HL-60 (cell line): ENCODE results near the gene CCDC117.

Experiments used
- GABPA ChIP-seq: IDR thresholded peaks from 2 replicates; pipeline ENCODE4 v1.6.1; 2012; ENCODE audit warnings: low read depth
- TF ChIP-seq, protein P1 (sequence below): IDR thresholded peaks from 2 replicates; pipeline ENCODE4 v1.6.1; 2012; ENCODE audit warnings: low read depth; ENCODE audit not compliant: insufficient replicate concordance
- TF ChIP-seq, protein P2 (sequence below): IDR thresholded peaks from one replicate; pipeline ENCODE4 v1.5.1; 2011; ENCODE audit warnings: low read length, control low read depth, inconsistent platforms; ENCODE audit not compliant: insufficient read depth

DNA sequence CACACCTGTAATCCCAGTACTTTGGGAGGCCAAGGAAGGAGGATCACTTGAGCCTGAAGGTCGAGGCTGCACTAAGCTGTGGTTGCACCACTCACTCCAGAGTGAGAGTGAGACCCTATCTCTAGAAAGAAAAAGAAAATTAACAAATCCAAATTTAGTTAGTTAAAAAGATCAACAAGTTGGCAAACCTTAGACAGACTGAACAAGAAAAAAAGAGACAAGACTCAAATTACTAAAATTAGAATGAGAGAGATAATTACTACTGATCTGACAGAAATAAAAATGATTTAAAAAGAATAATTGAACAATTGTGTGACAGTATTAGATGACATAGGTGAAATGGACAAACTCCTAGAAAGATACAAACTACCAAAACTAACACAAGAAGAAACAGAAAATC, 44.5 kb upstream of the CCDC117 start:
- TF ChIP-seq, protein P1, sequence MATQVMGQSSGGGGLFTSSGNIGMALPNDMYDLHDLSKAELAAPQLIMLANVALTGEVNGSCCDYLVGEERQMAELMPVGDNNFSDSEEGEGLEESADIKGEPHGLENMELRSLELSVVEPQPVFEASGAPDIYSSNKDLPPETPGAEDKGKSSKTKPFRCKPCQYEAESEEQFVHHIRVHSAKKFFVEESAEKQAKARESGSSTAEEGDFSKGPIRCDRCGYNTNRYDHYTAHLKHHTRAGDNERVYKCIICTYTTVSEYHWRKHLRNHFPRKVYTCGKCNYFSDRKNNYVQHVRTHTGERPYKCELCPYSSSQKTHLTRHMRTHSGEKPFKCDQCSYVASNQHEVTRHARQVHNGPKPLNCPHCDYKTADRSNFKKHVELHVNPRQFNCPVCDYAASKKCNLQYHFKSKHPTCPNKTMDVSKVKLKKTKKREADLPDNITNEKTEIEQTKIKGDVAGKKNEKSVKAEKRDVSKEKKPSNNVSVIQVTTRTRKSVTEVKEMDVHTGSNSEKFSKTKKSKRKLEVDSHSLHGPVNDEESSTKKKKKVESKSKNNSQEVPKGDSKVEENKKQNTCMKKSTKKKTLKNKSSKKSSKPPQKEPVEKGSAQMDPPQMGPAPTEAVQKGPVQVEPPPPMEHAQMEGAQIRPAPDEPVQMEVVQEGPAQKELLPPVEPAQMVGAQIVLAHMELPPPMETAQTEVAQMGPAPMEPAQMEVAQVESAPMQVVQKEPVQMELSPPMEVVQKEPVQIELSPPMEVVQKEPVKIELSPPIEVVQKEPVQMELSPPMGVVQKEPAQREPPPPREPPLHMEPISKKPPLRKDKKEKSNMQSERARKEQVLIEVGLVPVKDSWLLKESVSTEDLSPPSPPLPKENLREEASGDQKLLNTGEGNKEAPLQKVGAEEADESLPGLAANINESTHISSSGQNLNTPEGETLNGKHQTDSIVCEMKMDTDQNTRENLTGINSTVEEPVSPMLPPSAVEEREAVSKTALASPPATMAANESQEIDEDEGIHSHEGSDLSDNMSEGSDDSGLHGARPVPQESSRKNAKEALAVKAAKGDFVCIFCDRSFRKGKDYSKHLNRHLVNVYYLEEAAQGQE = no peak
- TF ChIP-seq, protein P2, sequence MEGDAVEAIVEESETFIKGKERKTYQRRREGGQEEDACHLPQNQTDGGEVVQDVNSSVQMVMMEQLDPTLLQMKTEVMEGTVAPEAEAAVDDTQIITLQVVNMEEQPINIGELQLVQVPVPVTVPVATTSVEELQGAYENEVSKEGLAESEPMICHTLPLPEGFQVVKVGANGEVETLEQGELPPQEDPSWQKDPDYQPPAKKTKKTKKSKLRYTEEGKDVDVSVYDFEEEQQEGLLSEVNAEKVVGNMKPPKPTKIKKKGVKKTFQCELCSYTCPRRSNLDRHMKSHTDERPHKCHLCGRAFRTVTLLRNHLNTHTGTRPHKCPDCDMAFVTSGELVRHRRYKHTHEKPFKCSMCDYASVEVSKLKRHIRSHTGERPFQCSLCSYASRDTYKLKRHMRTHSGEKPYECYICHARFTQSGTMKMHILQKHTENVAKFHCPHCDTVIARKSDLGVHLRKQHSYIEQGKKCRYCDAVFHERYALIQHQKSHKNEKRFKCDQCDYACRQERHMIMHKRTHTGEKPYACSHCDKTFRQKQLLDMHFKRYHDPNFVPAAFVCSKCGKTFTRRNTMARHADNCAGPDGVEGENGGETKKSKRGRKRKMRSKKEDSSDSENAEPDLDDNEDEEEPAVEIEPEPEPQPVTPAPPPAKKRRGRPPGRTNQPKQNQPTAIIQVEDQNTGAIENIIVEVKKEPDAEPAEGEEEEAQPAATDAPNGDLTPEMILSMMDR = no peak
- TF ChIP-seq GABPA = no peak
